Ramos (cell line): ENCODE data around the gene HOXA13.

Experiments
- in situ Hi-C: fragments of 300-500 bp; cut with MboI; formaldehyde crosslinking; loops from one replicate; pipeline ENCODE4 v1.14.3; 2022; ENCODE audit warnings: low sequenced_read_pairs; ENCODE audit not compliant: unreplicated experiment

HOXA13 gene

GRCh38 chr7:27238979-27239386, 39.1 kb upstream of the HOXA13 start:
- in situ Hi-C loops, result no loop called here

GRCh38 chr7:27237735-27238334, 37.9 kb upstream of the HOXA13 start:
- in situ Hi-C loops, result no loop called here

- in situ Hi-C loops, result no loop called here
These were observed 35.8 kb upstream of the HOXA13 start for GRCh38 chr7:27235387-27236311.

GRCh38 chr7:27229448-27229847, 29.6 kb upstream of the HOXA13 start:
- in situ Hi-C loops, result no loop called here

GRCh38 chr7:27224983-27225934, 25.4 kb upstream of the HOXA13 start:
- in situ Hi-C loops, result loop anchor here (25.0 kb wide), 3 partner anchors 337 to 687 kb away; no protein-coding TSS in a partner anchor

GRCh38 chr7:27223941-27224575, 24.2 kb upstream of the HOXA13 start:
- in situ Hi-C loops, result loop anchor here (25.0 kb wide), 3 partner anchors 338 to 688 kb away; no protein-coding TSS in a partner anchor

GRCh38 chr7:27221201-27221797, 21.4 kb upstream of the HOXA13 start:
- in situ Hi-C loops, result loop anchor here (25.0 kb wide), 3 partner anchors 341 to 691 kb away; no protein-coding TSS in a partner anchor

GRCh38 chr7:27220440-27220955, 20.6 kb upstream of the HOXA13 start:
- in situ Hi-C loops, result loop anchor here (25.0 kb wide), 3 partner anchors 342 to 692 kb away; no protein-coding TSS in a partner anchor

GRCh38 chr7:27219821-27220220, 19.9 kb upstream of the HOXA13 start:
- in situ Hi-C loops, result loop anchor here (25.0 kb wide), 3 partner anchors 342 to 692 kb away; no protein-coding TSS in a partner anchor

- in situ Hi-C loops, result loop anchor here (25.0 kb wide), 3 partner anchors 344 to 694 kb away; no protein-coding TSS in a partner anchor
These were observed 18.1 kb upstream of the HOXA13 start for GRCh38 chr7:27217951-27218350.

GRCh38 chr7:27215356-27215755, 15.5 kb upstream of the HOXA13 start:
- in situ Hi-C loops, result loop anchor here (25.0 kb wide), 3 partner anchors 347 to 697 kb away; no protein-coding TSS in a partner anchor

GRCh38 chr7:27214239-27214950, 14.5 kb upstream of the HOXA13 start:
- in situ Hi-C loops, result loop anchor here (25.0 kb wide), 3 partner anchors 348 to 698 kb away; no protein-coding TSS in a partner anchor

- in situ Hi-C loops, result loop anchor here (25.0 kb wide), 3 partner anchors 349 to 699 kb away; no protein-coding TSS in a partner anchor
These were observed 13.7 kb upstream of the HOXA13 start for GRCh38 chr7:27213433-27214238.

- in situ Hi-C loops, result loop anchor here (25.0 kb wide), 3 partner anchors 350 to 700 kb away; no protein-coding TSS in a partner anchor
These were observed 12.9 kb upstream of the HOXA13 start for GRCh38 chr7:27212497-27213432.

GRCh38 chr7:27211764-27212204, 11.9 kb upstream of the HOXA13 start:
- in situ Hi-C loops, result loop anchor here (25.0 kb wide), 3 partner anchors 351 to 701 kb away; no protein-coding TSS in a partner anchor

GRCh38 chr7:27211084-27211446, 11.2 kb upstream of the HOXA13 start:
- in situ Hi-C loops, result loop anchor here (25.0 kb wide), 3 partner anchors 351 to 701 kb away; no protein-coding TSS in a partner anchor
